Suprapubic skin (tissue), 4 donors: ENCODE measurements around the gene RAB1A.

Experiments used
- CTCF ChIP-seq, 2 donors: fragments of 200-600 bp in 1 of 2; fragments of 450-650 bp in 1 of 2; sonication (generic) in 1 of 2; IDR thresholded peaks; one replicate each; pipeline ENCODE4 v1.5.1; 2016 to 2019; ENCODE audit warnings: antibody characterized with exemption in 2 of 2, mild to moderate bottlenecking in 1 of 2, moderate library complexity in 1 of 2
- EP300 ChIP-seq: sonication (generic); formaldehyde crosslinking; IDR thresholded peaks from one replicate; pipeline ENCODE4 v1.6.1; 2017; ENCODE audit warnings: antibody characterized with exemption
- POLR2A ChIP-seq, 2 donors: fragments of 450-650 bp; IDR thresholded peaks; one replicate each; pipeline ENCODE4 v1.6.1; 2017; ENCODE audit warnings: antibody characterized with exemption in 2 of 2, mild to moderate bottlenecking in 2 of 2, moderate library complexity in 2 of 2
- POLR2AphosphoS5 ChIP-seq, 3 donors: sonication (generic); formaldehyde crosslinking; IDR thresholded peaks; one replicate each; pipeline ENCODE4 v1.6.1; 2017; ENCODE audit warnings: antibody characterized with exemption in 3 of 3

- TF ChIP-seq POLR2A (IDR thresholded peaks at IDR 0.05) (no peak), CTCF (IDR thresholded peaks at IDR 0.05) (no peak), POLR2AphosphoS5 (IDR thresholded peaks at IDR 0.05) (no peak), EP300 (no peak)
Measured at GRCh38 chr2:65045651-65046050, 84.3 kb downstream of the RAB1A start.
